Mucosa of descending colon (tissue), 3 donors: ENCODE data around the gene LYPD6. TPM values are rescaled to one million over a fixed set of nuclear protein-coding genes. Genes with fewer than 3 reads are reported as not detected.

Experiments used
- ATAC-seq: fragments of 200-7000 bp; cut with Tn5 transposase; one replicate; pipeline ENCODE4 v1.9.1; 2020; ENCODE audit warnings: mild to moderate bottlenecking, moderate library complexity
- DNase-seq, 3 donors: peaks; one replicate each; pipeline ENCODE4 v3.0.0-alpha.2; 2020
- H3K36me3 ChIP-seq: fragments of 200-600 bp; one replicate; pipeline ENCODE4 v1.8.0; 2021; ENCODE audit warnings: low read depth, mild to moderate bottlenecking
- H3K4me1 ChIP-seq: fragments of 200-600 bp; one replicate; pipeline ENCODE4 v1.8.0; 2021; ENCODE audit warnings: low read depth, mild to moderate bottlenecking
- H3K4me3 ChIP-seq: fragments of 200-600 bp; one replicate; pipeline ENCODE4 v1.8.0; 2021; ENCODE audit warnings: mild to moderate bottlenecking
- H3K9me3 ChIP-seq: fragments of 200-600 bp; one replicate; pipeline ENCODE4 v1.8.0; 2021; ENCODE audit warnings: mild to moderate bottlenecking
- CTCF ChIP-seq: fragments of 200-600 bp; IDR thresholded peaks from one replicate; pipeline ENCODE4 v1.8.0; 2022; ENCODE audit warnings: antibody characterized with exemption, mild to moderate bottlenecking
- intact Hi-C, 2 donors: fragments of 100-400 bp; cut with DNase I in 1 of 2; cut with micrococcal nuclease in 1 of 2; formaldehyde crosslinking; loops; one replicate each; pipeline versions ENCODE4 v1.11.0 to v1.11.1; 2022; cut with DNase I, micrococcal nuclease
- total RNA-seq, 3 donors: library from RNA; stranded (reverse); fragmentation: NEBNext Ultra II Directional in 2 of 3; extraction: Animal tissue kit (Norgen Biotek cat#: 25700) in 2 of 3; gene quantifications; one replicate each; pipeline versions ENCODE4 v1.2.1 to v1.2.4, GENCODE V29; 2021 to 2023
- donor health status: DM: no; HTN: no; CAD: no; lungs with moderate emphysema.
- donor health status: DM: no; HTN: no; CAD: no.
- donor health status: DM: no; HTN: yes; CAD: no.

LYPD6 gene
- total RNA-seq, 3 donors from 2014 or later = 2.0 to 2.4 (median 2.2) TPM

- TF ChIP-seq CTCF = no peak
- Histone ChIP-seq H3K4me1 (no peaks in the 10 kb centered on the region), H3K4me3 (no peak overlapping the region), H3K9me3 (no peaks in the 10 kb centered on the region), H3K36me3 (no peaks in the 10 kb centered on the region)
- DNase-seq (peak in 2 of 3 donors; percentile 3 to 22), ATAC-seq (peak; percentile 65)
- intact Hi-C loops = no loop called here
These were observed 35.7 kb downstream of the LYPD6 start for GRCh38 chr2:149365931-149366583.

GRCh38 chr2:149370061-149370775 is 39.8 kb downstream of the LYPD6 start:
- Histone ChIP-seq H3K4me1 (no peaks in the 10 kb centered on the region), H3K4me3 (no peak overlapping the region), H3K9me3 (no peaks in the 10 kb centered on the region), H3K36me3 (no peaks in the 10 kb centered on the region)
- intact Hi-C loops = no loop called here
- DNase-seq (no peak), ATAC-seq (no peak)
- TF ChIP-seq CTCF = no peak

GRCh38 chr2:149371476-149371875 is 41.1 kb downstream of the LYPD6 start:
- TF ChIP-seq CTCF = no peak
- intact Hi-C loops = no loop called here
- H3K9me3 ChIP-seq = no peaks in the 10 kb centered on the region

GRCh38 chr2:149375801-149376361 is 45.5 kb downstream of the LYPD6 start:
- ATAC-seq (no peak), DNase-seq (no peak)
- intact Hi-C loops = no loop called here
- TF ChIP-seq CTCF = no peak
- H3K36me3 ChIP-seq = no peaks in the 10 kb centered on the region
- no peaks in the 10 kb centered on the region for H3K4me1 ChIP-seq
- H3K9me3 ChIP-seq = no peaks in the 10 kb centered on the region
- H3K4me3 ChIP-seq = no peak overlapping the region

More at GRCh38 chr2:149371476-149371875, 41.1 kb downstream of the LYPD6 start:
- no peaks in the 10 kb centered on the region for H3K36me3 ChIP-seq
- DNase-seq = no peak
- ATAC-seq = no peak
- no peak overlapping the region for H3K4me3 ChIP-seq
- no peaks in the 10 kb centered on the region for H3K4me1 ChIP-seq

GRCh38 chr2:149380205-149380604 is 49.8 kb downstream of the LYPD6 start:
- intact Hi-C loops = no loop called here
- Histone ChIP-seq H3K9me3 (no peaks in the 10 kb centered on the region), H3K36me3 (no peaks in the 10 kb centered on the region), H3K4me3 (no peak overlapping the region), H3K4me1 (no peaks in the 10 kb centered on the region)
- no peak for TF ChIP-seq CTCF
- DNase-seq (no peak), ATAC-seq (no peak)
